HG03575 (cell line): ENCODE measurements around the gene CNKSR3.

Source experiments
- ATAC-seq: cut with Tn5 transposase; IDR thresholded peaks from one replicate; pipeline ENCODE4 v1.9.1; 2021; ENCODE audit not compliant: unreplicated experiment, insufficient number of reproducible peaks, low FRiP score; ENCODE audit errors: extremely low read depth

The CNKSR3 gene

GRCh38 chr6:154506582-154506981 lies 3.9 kb downstream of the CNKSR3 start:
- ATAC-seq: no peak

- ATAC-seq: no peak
These were observed 4.4 kb downstream of the CNKSR3 start for GRCh38 chr6:154506108-154506507.

GRCh38 chr6:154504865-154505449 lies 5.5 kb downstream of the CNKSR3 start:
- no peak for ATAC-seq

- no peak for ATAC-seq
These were observed 6.4 kb downstream of the CNKSR3 start for GRCh38 chr6:154504102-154504501.

GRCh38 chr6:154503658-154504057 lies 6.8 kb downstream of the CNKSR3 start:
- ATAC-seq: no peak

- ATAC-seq: no peak
These were observed 7.9 kb downstream of the CNKSR3 start for GRCh38 chr6:154502553-154502952.

- no peak for ATAC-seq
These were observed 9.0 kb downstream of the CNKSR3 start for GRCh38 chr6:154501578-154501868.

- no peak for ATAC-seq
These were observed 9.5 kb downstream of the CNKSR3 start for GRCh38 chr6:154500769-154501577.

GRCh38 chr6:154499855-154500589 lies 10.5 kb downstream of the CNKSR3 start:
- no peak for ATAC-seq

GRCh38 chr6:154498340-154498934 lies 12.0 kb downstream of the CNKSR3 start:
- no peak for ATAC-seq

- ATAC-seq: no peak
These were observed 13.5 kb downstream of the CNKSR3 start for GRCh38 chr6:154496793-154497517.

- ATAC-seq: no peak
These were observed 14.3 kb downstream of the CNKSR3 start for GRCh38 chr6:154496186-154496585.

GRCh38 chr6:154494592-154495311 lies 15.7 kb downstream of the CNKSR3 start:
- ATAC-seq: no peak

GRCh38 chr6:154491567-154492470 lies 18.7 kb downstream of the CNKSR3 start:
- ATAC-seq: no peak

GRCh38 chr6:154489822-154490221 lies 20.7 kb downstream of the CNKSR3 start:
- ATAC-seq: no peak

- no peak for ATAC-seq
These were observed 21.6 kb downstream of the CNKSR3 start for GRCh38 chr6:154488802-154489437.

- ATAC-seq: no peak
These were observed 22.3 kb downstream of the CNKSR3 start for GRCh38 chr6:154488248-154488593.
